HG03558 (cell line): ENCODE measurements around the gene FAM163A.
"Not testable (repeated sequence)": the region's sequence is repeated elsewhere in the genome, so short reads cannot be mapped to it uniquely, and the experiment has no call there.

ENCODE experiments used
- ATAC-seq: cut with Tn5 transposase; IDR thresholded peaks from one replicate; pipeline ENCODE4 v1.9.1; 2021; ENCODE audit warnings: moderate number of reproducible peaks; ENCODE audit not compliant: unreplicated experiment; ENCODE audit errors: extremely low read depth

Gene FAM163A

DNA sequence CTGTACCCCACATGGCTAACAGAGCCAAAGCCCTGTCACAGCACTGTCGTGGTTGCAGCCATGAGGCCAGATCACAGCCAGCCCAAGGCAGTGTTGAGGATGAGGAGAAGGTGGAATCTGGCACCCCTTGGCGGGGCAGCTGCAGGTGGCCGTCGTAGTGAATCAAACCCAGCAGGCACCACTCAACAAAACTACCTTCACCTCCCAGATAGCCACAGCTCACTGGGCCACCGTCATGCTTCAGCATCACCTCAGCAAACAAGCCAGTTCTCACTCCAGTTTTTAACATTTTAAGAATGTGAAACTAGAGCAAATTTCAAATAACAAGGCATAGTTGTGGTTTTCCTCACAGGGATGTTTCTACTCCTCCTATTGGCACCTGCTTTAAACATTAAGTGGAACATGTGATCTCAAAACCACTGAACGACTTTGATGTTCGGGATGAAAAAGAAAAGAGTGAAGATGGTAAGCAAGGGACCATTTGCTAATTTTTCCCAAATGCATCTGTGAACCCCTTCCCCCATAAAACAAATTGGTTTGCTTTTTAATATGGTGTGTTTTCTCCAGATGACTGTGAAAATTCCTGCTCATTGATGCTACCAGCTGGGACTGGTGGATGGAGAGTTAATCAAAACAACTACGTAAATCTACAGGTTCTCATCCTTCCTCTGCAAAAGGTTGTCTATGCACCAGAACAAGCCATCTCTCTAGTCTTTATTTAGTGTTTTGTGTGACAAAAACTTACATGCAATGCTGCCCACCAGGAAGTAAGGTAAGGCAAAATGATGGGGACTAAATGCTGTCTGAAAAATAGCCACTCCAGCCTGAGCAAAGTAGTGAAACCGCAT lies 89.0 kb downstream of the FAM163A start:
- no peak for ATAC-seq

DNA sequence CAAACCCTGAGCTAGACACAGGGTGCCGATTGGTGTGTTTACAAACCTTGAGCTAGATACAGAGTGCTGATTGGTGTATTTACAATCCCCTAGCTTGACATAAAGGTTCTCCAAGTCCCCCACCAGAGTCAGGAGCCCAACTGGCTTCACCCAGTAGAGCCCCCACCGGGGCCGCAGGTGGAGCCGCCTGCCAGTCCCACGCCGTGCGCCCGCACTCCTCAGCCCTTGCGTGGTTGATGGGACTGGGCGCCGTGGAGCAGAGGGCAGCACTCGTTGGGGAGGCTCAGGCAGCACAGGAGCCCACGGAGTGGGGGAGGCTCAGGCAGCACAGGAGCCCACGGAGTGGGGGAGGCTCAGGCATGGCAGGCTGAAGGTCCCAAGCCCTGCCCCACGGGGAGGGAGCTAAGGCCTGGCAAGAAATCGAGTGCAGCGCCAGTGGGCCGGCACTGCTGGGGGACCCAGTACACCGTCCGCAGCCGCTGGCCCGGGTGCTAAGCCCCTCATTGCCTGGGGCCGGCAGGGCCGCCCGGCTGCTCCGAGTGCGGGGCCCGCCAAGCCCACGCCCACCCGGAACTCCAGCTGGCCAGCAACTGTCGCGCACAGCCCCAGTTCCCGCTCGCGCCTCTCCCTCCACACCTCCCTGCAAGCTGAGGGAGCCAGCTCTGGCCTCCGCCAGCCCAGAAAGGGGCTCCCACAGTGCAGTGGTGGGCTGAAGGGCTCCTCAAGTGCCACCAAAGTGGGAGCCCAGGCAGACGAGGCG lies 93.8 kb downstream of the FAM163A start:
- not testable (repeated sequence) for ATAC-seq

DNA sequence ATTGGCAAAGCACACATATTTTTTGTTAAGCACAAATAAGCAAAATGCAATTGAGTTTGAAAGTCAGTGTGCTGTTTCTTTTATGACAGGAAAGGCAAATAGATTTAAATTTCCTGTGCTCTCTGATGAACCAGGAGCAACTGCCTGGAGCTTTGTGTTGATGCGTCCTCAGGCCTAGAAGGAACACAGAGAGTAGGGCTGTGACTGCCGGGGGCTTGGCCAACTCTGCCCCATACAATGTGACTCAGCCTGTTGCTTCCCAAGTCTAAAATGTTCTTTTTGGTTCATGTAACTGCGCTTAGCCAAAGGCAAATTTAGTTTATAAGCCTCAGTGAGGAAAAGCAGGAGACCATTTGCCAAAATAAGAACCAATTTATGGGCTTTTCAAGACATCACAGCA lies 97.0 kb downstream of the FAM163A start:
- ATAC-seq = no peak

DNA sequence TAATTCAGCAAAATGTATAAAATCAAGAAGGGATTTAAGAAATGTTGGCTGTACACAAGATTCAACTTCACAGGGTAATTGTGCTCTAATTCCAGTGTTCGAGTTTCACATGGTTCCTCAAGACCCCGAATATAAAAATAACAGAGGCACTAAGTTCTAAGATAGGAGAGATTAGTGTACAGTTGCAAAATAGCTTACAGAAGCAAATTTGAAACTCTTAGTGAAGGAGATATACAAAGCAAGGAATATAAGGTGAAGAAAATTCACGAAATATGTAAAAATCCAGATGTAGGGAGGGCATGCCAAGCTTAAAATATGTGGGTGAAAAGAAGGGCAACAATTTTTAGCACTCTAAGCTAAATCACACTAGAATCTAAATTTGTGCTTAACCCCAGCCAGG lies 105.1 kb downstream of the FAM163A start:
- no peak for ATAC-seq

DNA sequence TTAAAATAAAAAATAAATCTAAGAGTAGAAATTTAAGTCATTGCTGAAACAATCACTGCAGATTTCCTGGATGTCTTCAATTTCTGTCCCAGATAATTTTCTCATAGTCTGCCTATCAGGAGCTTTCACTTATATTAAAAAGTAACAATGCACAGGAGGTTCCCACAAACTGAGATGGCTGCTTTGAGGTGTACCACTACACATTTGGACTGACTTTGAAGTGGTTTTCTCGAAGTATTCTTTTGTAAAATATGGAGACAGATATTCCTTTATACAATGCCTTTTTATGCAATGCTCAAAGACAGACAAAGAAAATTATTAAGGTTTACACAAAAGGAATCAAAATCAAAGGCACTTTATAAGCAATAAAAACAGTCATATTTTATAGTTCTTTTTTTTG lies 110.0 kb downstream of the FAM163A start:
- no peak for ATAC-seq

DNA sequence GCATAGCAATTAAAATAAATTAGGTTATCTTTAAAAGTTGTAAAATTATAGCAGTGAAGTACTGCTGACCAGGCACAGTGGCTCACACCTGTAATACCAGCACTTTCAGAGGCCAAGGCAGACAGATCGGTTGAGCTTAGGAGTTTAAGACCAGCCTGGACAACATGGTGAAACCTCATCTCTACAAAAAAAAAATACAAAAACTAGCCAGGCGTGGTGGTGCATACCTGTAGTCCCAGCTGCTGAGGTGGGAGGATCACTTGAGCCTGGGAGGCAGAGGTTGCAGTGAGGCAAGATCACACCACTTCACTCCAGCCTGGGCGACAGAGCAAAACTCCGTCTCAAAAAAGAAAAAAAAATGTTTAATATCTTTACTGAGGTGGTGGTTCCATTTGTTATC lies 112.7 kb downstream of the FAM163A start:
- ATAC-seq = not testable (repeated sequence)

DNA sequence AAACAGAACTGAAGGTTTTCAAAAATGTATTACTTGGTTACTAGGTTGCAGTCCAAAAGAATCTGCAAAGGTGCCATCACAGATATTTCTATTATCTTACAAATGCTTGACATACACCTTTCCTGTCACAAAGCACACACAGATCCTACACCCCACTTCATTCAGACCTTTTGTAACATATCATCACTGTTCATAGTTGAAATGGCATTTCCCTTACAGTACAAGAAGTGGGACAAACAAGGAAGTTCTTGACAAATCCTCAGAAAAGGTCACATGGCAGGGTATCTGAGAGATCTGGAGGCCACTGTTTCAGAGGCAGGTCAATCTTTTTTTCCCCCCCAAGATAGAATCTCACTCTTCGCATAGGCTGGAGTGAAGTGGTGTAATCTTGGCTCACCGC lies 113.2 kb downstream of the FAM163A start:
- ATAC-seq = no peak

DNA sequence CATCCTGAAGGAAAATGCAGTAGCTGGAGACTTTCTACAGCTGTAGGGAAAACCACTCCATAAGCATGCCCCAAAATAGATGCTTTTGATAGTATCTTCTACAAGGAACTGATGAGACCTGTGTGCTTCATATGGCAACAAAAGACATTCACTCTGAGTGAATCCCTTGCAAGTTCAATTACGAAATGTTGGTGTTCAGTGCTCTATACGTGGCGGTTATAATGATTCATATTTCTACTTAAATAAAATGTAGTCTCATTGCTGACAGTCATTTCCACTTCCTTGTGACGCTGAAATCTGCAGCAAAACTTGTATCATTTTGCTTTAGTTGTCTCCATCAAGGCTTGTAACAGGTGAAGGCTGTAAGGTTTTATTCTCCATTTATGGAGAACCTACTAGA lies 113.9 kb downstream of the FAM163A start:
- no peak for ATAC-seq

DNA sequence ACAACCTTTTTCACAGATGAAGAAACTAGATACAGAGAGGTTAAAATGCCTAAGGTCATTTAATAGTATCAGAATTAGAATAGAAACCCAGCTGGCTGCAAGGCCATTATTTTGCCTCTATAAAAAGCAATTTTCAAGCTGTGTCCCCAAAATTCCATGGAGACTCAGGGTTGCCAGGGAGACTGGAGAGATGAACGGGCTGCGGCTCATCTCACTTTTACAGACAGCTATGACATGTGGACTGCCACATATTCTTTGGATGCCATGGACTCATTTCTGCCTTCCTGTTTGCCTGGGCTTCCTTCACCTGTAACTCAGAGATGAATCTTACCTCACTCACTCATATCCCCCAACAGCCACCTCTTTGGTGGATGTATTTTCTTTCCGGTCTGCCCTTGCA lies 117.6 kb downstream of the FAM163A start:
- ATAC-seq = no peak

DNA sequence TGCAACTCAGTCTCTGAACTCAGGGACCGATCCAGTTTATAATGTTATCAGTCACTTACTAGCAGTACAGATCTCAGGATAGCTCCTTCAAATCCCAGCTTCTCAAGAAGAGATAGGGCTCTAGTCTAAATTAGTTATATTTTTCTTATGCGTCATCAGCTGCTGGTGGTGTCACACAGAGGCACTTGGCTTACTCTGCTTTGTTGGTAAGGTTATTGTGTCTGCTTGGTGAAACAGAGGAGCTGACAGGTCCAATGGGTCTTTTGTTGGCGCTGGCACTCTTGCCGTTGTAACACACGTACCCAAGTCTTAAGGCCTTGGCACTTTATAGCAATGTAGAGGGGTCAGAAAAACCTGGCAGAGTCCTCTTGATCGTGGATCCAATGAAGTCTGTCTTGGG lies 122.3 kb downstream of the FAM163A start:
- ATAC-seq = no peak
